Stomach (tissue), 4 donors: ENCODE results near the gene NUP93.

Experiments
- EP300 ChIP-seq: sonication (generic); formaldehyde crosslinking; IDR thresholded peaks from one replicate; pipeline ENCODE4 v1.6.1; 2017; ENCODE audit warnings: antibody characterized with exemption
- TF ChIP-seq, protein P1 (sequence below), 7 experiments: fragments of 450-650 bp in 4 of 7; fragments of 200-600 bp in 3 of 7; sonication (generic) in 3 of 7; IDR thresholded peaks; one replicate each; pipeline ENCODE4 v1.5.1; 2016 to 2019; ENCODE audit warnings: antibody characterized with exemption in 7 of 7, control low read depth in 2 of 7, mild to moderate bottlenecking in 1 of 7

DNA sequence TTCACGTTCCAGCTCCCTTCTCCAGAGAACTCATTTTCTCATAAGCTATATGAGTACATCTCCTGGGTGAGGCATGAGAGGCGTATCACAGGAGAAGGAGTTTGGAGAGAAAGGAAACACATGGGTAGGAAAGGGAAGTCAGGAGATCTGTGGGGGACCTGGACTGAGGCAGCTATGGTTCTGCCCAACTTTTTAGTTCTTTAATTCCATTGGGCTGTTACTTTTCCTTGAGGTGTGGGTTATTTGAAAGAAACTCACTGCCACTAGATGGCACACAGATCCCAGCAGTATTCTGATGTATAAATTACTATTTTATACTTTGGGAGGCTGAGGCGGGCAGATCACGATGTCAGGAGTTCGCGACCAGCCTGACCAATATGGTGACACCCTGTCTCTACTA lies 63.6 kb downstream of the NUP93 start:
- TF ChIP-seq, protein P1, sequence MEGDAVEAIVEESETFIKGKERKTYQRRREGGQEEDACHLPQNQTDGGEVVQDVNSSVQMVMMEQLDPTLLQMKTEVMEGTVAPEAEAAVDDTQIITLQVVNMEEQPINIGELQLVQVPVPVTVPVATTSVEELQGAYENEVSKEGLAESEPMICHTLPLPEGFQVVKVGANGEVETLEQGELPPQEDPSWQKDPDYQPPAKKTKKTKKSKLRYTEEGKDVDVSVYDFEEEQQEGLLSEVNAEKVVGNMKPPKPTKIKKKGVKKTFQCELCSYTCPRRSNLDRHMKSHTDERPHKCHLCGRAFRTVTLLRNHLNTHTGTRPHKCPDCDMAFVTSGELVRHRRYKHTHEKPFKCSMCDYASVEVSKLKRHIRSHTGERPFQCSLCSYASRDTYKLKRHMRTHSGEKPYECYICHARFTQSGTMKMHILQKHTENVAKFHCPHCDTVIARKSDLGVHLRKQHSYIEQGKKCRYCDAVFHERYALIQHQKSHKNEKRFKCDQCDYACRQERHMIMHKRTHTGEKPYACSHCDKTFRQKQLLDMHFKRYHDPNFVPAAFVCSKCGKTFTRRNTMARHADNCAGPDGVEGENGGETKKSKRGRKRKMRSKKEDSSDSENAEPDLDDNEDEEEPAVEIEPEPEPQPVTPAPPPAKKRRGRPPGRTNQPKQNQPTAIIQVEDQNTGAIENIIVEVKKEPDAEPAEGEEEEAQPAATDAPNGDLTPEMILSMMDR (IDR thresholded peaks at IDR 0.05), result peak in 1 of 7 experiments; percentile 4
- TF ChIP-seq EP300, result no peak
